Measurements from ENCODE around the gene TAOK2. TPM values are rescaled to one million over a fixed set of nuclear protein-coding genes. Genes with fewer than 3 reads are reported as not detected.
"Not testable (repeated sequence)": the region's sequence is repeated elsewhere in the genome, so short reads cannot be mapped to it uniquely, and the experiment has no call there.

Gene TAOK2
- total and polyA plus RNA-seq, 8 donors, result 12.5 to 135 (median 34.3) TPM

DNA sequence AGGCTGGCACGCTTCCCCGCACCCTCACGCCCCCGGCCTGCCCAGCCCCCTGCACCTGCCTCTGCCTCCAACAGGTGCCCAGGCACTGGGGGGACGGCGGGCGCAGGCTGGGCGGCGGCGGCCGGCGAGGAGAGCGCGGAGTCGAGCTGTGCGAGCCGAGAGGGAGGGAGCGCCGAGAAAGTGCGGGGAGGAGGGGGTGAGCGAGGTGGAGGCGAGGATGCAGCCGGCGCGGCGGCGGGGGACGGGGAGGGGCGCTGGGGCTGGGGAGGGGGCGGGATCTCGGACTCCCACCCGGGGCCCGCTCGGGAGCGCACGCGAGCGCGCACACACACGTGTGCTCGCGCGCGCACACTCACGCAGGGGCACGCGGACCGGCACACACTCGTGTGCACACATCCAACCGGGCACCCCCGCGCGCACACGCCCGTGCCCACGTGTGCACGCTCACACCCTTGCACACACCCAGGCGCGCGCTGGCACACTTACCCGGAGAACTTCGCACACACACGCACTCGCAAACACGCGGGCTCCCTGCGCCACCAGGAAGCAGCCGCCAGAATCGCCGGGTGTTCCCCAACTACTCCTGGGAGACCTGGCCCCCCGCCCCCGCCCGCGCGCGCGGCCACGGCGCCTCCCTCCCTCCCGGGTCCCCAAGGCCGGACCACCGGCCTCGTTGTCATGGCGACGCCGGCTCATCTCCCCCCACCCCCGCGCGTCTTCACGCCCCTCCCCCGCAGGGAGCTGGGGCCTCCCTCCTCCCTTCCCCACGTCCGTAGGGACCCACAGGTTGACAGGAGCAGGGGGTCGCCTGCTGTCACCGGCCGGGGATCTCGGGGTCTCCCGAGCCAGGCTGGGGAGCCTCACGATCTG lies 37.4 kb downstream of the TAOK2 start, which contains the start of gene DOC2A:
Gene DOC2A (minus strand): TSS at position 184 of the 870 bp plus-strand sequence. CDS start 805 bp downstream, outside the sequence.
- no peak within 1 kb of the TSS for H3K27ac ChIP-seq
- 0 to 4% (median 0%) methylated on average over 17 to 99 of the region's 99 CpGs for WGBS, 5 donors
- TF ChIP-seq EP300 (IDR thresholded peaks at IDR 0.05) (no peak), POLR2A (IDR thresholded peaks at IDR 0.05) (no peak), POLR2AphosphoS5 (IDR thresholded peaks at IDR 0.05) (no peak), CTCF (IDR thresholded peaks at IDR 0.05) (no peak)
- H3K4me1 ChIP-seq, result peaks cover 16 to 28% (median 21%) of the 10 kb centered on the region in 4 donors
- intact Hi-C loops (cut with DNase I; ENCODE audit: low total_unique reads), result no loop called here
- H3K27me3 ChIP-seq, result peaks cover 25 to 57% (median 35%) of the 10 kb centered on the region in 3 donors
- no peaks in the 10 kb centered on the region for H3K36me3 ChIP-seq
- no peaks in the 10 kb centered on the region for H3K9me3 ChIP-seq
- peak within 1 kb of the TSS; percentile 35 to 55 (median 43) for H3K4me3 ChIP-seq
- DNase-seq, result peak in 1 of 2 donors; percentile 74

GRCh38 chr16:30011714-30012504 lies 38.2 kb downstream of the TAOK2 start:
- Histone ChIP-seq H3K27ac (no peak overlapping the region), H3K4me3 (peak overlapping the region in 3 of 4 donors; percentile 35 to 55 (median 50)), H3K27me3 (peaks cover 25 to 57% (median 35%) of the 10 kb centered on the region in 3 donors), H3K4me1 (peaks cover 16 to 28% (median 21%) of the 10 kb centered on the region in 4 donors), H3K36me3 (no peaks in the 10 kb centered on the region), H3K9me3 (no peaks in the 10 kb centered on the region)
- WGBS, 5 donors, result 17 to 22% (median 20%) methylated on average over 9 to 31 of the region's 31 CpGs
- no peak for DNase-seq
- intact Hi-C loops (cut with DNase I; ENCODE audit: low total_unique reads), result no loop called here
- TF ChIP-seq POLR2A (IDR thresholded peaks at IDR 0.05) (no peak), CTCF (IDR thresholded peaks at IDR 0.05) (no peak), POLR2AphosphoS5 (IDR thresholded peaks at IDR 0.05) (no peak)

GRCh38 chr16:30012598-30012997 lies 38.9 kb downstream of the TAOK2 start:
- H3K27ac ChIP-seq; intact Hi-C loops (cut with DNase I; ENCODE audit: low total_unique reads); H3K9me3 ChIP-seq; DNase-seq; H3K4me3 ChIP-seq; H3K36me3 ChIP-seq: not testable (repeated sequence)
- 65 to 80% (median 70%) methylated on average over 14 of the region's 14 CpGs for whole genome bisulfite sequencing, 5 donors
- peaks cover 25 to 54% (median 35%) of the 10 kb centered on the region in 3 donors for H3K27me3 ChIP-seq
- H3K4me1 ChIP-seq, result peaks cover 16 to 28% (median 21%) of the 10 kb centered on the region in 4 donors

GRCh38 chr16:30015450-30015849 lies 41.8 kb downstream of the TAOK2 start:
- Histone ChIP-seq H3K27me3 (peaks cover 12 to 25% (median 20%) of the 10 kb centered on the region in 3 donors), H3K4me1 (peaks cover 13 to 18% (median 16%) of the 10 kb centered on the region in 4 donors)
- DNase-seq; H3K36me3 ChIP-seq; H3K27ac ChIP-seq; intact Hi-C loops (cut with DNase I; ENCODE audit: low total_unique reads); H3K9me3 ChIP-seq; H3K4me3 ChIP-seq: not testable (repeated sequence)
- 89 to 95% (median 90%) methylated on average over 7 of the region's 7 CpGs for WGBS, 5 donors

DNA sequence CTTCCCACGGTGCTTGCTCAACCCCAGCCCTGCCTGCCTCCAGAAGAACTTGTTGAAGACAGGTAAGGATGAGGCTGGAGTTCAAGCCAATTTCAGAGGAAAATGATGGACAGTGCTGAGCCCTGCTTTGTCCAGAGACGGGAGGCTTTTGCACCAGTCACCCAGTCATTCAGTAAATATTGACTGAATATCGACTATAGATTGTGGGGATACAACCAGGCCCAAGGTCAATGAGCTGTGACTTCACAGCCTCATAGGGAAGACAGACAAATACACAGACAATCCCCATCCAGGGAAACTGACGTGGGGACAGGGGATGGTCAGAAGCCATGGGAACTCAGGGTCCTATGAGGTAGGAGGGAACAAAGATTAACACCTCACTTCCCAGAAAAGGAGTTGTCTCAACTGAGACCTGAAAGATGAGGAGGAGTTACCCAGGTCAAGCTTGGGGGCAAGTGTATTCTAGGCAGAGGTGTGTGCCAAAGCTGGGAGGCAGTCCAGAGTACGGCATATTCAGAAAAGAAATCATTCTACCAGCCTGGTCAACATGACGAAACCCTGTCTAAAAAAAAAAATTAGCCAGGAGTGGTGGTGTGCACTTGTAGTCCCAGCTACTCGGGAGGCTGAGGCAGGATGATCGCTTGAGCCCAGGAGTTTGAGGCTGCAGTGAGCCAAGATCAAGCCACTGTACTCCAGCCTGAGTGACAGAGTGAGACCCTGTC lies 43.0 kb downstream of the TAOK2 start:
- Histone ChIP-seq H3K9me3 (no peaks in the 10 kb centered on the region), H3K4me1 (peaks cover 9 to 16% (median 13%) of the 10 kb centered on the region in 4 donors), H3K27ac (no peak overlapping the region), H3K4me3 (no peak overlapping the region), H3K36me3 (no peaks in the 10 kb centered on the region), H3K27me3 (peaks cover 0 to 12% (median 8%) of the 10 kb centered on the region in 3 donors)
- no peak for DNase-seq
- no peak for TF ChIP-seq POLR2A (IDR thresholded peaks at IDR 0.05)
- TF ChIP-seq EP300 (IDR thresholded peaks at IDR 0.05), result no peak
- no peak for TF ChIP-seq POLR2AphosphoS5 (IDR thresholded peaks at IDR 0.05)
- TF ChIP-seq CTCF (IDR thresholded peaks at IDR 0.05), result no peak
- 57 to 68% (median 60%) methylated on average over 8 of the region's 8 CpGs for WGBS, 5 donors
- intact Hi-C loops (cut with DNase I; ENCODE audit: low total_unique reads), result no loop called here
